ENCODE measurements around the gene GNB3. TPM values are rescaled to one million over a fixed set of nuclear protein-coding genes. Genes with fewer than 3 reads are reported as not detected.
"Not testable (repeated sequence)": the region's sequence is repeated elsewhere in the genome, so short reads cannot be mapped to it uniquely, and the experiment has no call there.

Gene GNB3
- total and polyA plus RNA-seq, 5 donors from 2014 or later: not detected

DNA sequence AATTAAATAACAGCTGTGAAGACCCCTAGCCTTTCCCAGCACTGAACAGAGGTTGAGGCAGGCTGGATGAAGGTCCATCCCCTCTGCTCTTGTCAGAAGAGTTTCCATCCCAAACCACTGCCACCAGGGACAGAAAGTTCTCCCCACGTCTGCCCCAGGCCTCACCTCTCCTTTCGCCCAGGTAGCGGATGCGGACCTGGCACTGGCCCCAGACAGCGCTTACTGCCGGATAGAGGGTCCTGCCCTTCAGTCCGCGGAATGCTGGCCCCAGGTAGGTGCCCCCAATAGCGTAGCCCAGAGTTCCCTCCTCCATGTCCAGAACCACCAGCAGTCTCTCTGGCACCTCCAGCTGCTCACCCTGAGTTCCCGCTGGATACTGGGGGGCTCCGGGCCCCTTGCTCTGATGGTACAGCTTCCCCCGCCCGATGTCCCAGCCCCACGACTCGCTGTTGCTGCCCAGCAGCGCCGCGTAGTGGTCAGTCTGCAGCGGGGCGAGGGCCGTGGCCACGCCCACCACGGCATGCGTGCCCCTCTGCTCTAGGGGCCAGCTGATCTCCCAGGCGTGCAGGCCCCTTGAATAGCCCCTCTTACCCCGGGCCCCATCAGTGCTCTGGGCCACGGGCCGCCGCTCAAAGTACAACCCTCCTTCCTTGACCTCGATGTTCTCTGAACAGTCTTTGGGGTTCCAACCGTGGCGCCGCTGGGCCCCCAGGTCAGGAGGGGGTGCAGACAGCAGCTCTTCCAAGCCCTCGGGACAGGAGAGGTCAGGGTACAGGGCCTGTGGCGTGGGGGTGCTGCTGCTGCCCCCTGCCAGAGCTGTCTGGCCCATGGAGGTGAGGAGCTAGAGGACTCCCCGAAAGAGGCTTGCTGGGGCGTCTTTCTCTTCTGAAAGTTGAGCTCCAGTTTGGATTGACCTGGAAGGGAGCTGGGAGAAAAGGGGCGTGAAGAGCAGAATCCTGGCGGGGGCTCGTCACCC is 31.6 kb downstream of the GNB3 start:
- H3K27ac Mint-ChIP-seq: peak overlapping the region; percentile 32 to 92 (median 88)
- H3K4me3 Mint-ChIP-seq: peak overlapping the region; percentile 90 to 96 (median 94)
- Histone ChIP-seq H3K4me1 (ENCODE audit: control insufficient read depth, insufficient read depth, low read length, poor library complexity, severe bottlenecking) (peaks cover 54% of the 10 kb centered on the region), H3K9me3 (ENCODE audit: control insufficient read depth in 2 of 2, low read length in 2 of 2) (no peaks in the 10 kb centered on the region), H3K27ac (ENCODE audit: insufficient read depth, low read length, poor library complexity, severe bottlenecking) (peak overlapping the region; percentile 85), H3K36me3 (ENCODE audit: control insufficient read depth, insufficient read depth, low read length) (peaks cover 8% of the 10 kb centered on the region), H3K27me3 (ENCODE audit: control insufficient read depth, insufficient read depth, low read length) (no peaks in the 10 kb centered on the region), H3K4me3 (ENCODE audit: low read depth, low read length) (peak overlapping the region; percentile 75)
- DNase-seq: peak; percentile 76 to 86 (median 83)
- H3K36me3 Mint-ChIP-seq: peaks cover 14% of the 10 kb centered on the region
- peak; percentile 34 to 40 for ATAC-seq (ENCODE audit: low read depth in 2 of 2)
- H3K4me1 Mint-ChIP-seq: peaks cover 7 to 66% (median 40%) of the 10 kb centered on the region in 4 donors
- H3K27me3 Mint-ChIP-seq: no peaks in the 10 kb centered on the region
- no peaks in the 10 kb centered on the region for H3K9me3 Mint-ChIP-seq

DNA sequence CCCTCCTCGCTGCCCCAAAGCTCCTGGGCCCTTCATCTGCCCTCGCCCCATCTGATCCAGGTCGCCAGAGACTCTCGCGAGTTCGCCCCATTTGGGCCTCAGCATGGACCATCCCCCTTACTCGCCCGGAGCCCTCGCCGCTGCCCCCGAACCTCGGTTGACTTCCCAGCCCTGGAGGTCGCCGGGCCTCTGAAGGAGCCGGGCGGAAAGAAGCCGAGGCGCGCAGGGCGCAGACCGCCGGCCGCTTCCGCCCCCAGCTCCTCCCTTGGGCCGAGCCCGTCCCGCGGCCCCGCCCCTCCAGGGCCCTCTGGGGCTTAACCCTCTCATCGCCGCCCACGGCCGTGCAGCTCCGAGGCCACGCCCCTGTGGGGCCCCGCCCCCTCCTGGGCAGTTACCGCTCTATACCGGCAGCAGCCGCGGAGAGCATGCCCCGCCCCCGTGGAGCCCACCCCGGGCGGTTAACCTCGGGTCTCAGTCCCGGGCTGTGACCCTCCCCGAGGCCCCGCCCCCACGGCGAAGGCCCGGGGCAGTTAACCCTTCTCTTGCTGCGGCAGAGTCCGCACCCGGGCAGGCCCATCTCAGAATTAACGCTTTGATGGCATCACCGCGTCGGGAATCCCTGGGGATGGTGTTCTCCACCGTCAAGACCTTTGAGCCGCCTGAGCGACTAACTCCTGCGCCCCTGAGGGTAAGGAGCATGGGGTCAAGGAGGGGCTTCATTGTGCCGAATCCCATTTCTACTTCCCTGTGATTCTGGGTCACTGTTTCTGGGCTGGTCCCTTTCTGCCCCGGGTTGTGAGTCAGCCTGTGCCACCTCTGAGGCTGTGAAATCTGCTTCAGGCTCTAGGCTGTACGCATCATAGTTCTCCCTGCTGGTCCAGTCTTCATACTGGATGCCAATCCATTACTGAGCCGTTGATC is 32.6 kb downstream of the GNB3 start, which contains the start of gene SPSB2:
Gene SPSB2, minus strand, starts transcription at position 210 of the 921 bp plus-strand sequence. CDS start 402 bp downstream, outside the sequence.
- peak within 1 kb of the TSS; percentile 32 to 92 (median 90) for H3K27ac Mint-ChIP-seq
- ATAC-seq (ENCODE audit: low read depth in 2 of 2): peak; percentile 91 to 93
- DNase-seq: peak; percentile 98 to 99 (median 98)
- peak within 1 kb of the TSS; percentile 90 to 96 (median 94) for H3K4me3 Mint-ChIP-seq
- Histone ChIP-seq H3K4me3 (ENCODE audit: low read depth, low read length) (peak within 1 kb of the TSS; percentile 85), H3K4me1 (ENCODE audit: control insufficient read depth, insufficient read depth, low read length, poor library complexity, severe bottlenecking) (peaks cover 50% of the 10 kb centered on the region), H3K27me3 (ENCODE audit: control insufficient read depth, insufficient read depth, low read length) (no peaks in the 10 kb centered on the region), H3K36me3 (ENCODE audit: control insufficient read depth, insufficient read depth, low read length) (peaks cover 8% of the 10 kb centered on the region), H3K27ac (ENCODE audit: insufficient read depth, low read length, poor library complexity, severe bottlenecking) (peak within 1 kb of the TSS; percentile 85), H3K9me3 (ENCODE audit: control insufficient read depth in 2 of 2, low read length in 2 of 2) (no peaks in the 10 kb centered on the region)
- no peaks in the 10 kb centered on the region for H3K27me3 Mint-ChIP-seq
- H3K9me3 Mint-ChIP-seq: no peaks in the 10 kb centered on the region
- H3K36me3 Mint-ChIP-seq: peaks cover 14% of the 10 kb centered on the region
- H3K4me1 Mint-ChIP-seq: peaks cover 9 to 62% (median 37%) of the 10 kb centered on the region in 4 donors

DNA sequence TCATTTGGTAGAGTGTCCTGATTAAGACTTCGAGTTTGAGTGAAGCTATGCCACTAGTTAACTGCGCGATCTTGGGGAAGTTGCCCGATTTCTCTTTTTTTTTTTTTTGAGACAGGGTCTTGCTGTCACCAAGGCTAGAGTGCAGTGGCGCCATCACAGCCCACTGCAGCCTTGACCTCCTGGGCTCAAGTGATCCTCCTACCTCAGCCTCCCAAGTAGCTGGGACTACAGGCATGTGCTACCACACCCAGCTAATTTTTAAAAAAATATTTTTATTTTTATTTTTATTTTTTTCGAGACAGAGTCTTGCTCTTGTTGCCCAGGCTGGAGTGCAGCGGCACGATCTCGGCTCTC is 33.3 kb downstream of the GNB3 start:
- H3K9me3 Mint-ChIP-seq; H3K9me3 ChIP-seq (ENCODE audit: control insufficient read depth in 2 of 2, low read length in 2 of 2); ATAC-seq (ENCODE audit: low read depth in 2 of 2); H3K27me3 Mint-ChIP-seq; DNase-seq; H3K27me3 ChIP-seq (ENCODE audit: control insufficient read depth, insufficient read depth, low read length); H3K36me3 ChIP-seq (ENCODE audit: control insufficient read depth, insufficient read depth, low read length): not testable (repeated sequence)
- Histone ChIP-seq H3K4me1 (ENCODE audit: control insufficient read depth, insufficient read depth, low read length, poor library complexity, severe bottlenecking) (peaks cover 44% of the 10 kb centered on the region), H3K27ac (ENCODE audit: insufficient read depth, low read length, poor library complexity, severe bottlenecking) (peak overlapping the region; percentile 74), H3K4me3 (ENCODE audit: low read depth, low read length) (peak overlapping the region; percentile 85)
- Mint-ChIP-seq H3K4me3 (peak overlapping the region; percentile 90 to 96 (median 94)), H3K36me3 (peaks cover 14% of the 10 kb centered on the region), H3K27ac (peak overlapping the region; percentile 14 to 90 (median 84)), H3K4me1 (peaks cover 9 to 55% (median 31%) of the 10 kb centered on the region in 4 donors)

DNA sequence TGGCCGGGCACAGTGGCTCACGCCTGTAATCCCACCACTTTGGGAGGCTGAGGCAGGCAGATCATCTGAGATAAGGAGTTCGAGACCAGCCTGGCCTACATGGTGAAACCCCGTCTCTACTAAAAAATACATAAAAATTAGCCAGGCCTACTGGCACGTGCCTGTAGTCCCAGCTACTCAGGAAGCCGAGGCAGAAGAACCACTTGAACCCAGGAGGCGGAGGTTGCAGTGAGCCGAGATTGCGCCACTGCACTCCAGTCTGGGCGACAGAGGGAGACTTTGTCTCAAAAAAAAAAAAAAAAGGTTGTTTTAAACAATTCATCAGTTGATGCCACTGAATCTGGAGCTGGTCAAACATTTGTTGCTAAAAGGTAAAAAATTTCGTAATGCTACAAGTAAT is 39.1 kb downstream of the GNB3 start:
- ATAC-seq (ENCODE audit: low read depth in 2 of 2); H3K4me1 Mint-ChIP-seq; H3K4me3 Mint-ChIP-seq; H3K36me3 Mint-ChIP-seq; H3K27me3 ChIP-seq (ENCODE audit: control insufficient read depth, insufficient read depth, low read length); H3K36me3 ChIP-seq (ENCODE audit: control insufficient read depth, insufficient read depth, low read length); H3K27ac Mint-ChIP-seq; H3K4me3 ChIP-seq (ENCODE audit: low read depth, low read length); DNase-seq; H3K27ac ChIP-seq (ENCODE audit: insufficient read depth, low read length, poor library complexity, severe bottlenecking); H3K4me1 ChIP-seq (ENCODE audit: control insufficient read depth, insufficient read depth, low read length, poor library complexity, severe bottlenecking); H3K27me3 Mint-ChIP-seq; H3K9me3 Mint-ChIP-seq; H3K9me3 ChIP-seq (ENCODE audit: control insufficient read depth in 2 of 2, low read length in 2 of 2): not testable (repeated sequence)

DNA sequence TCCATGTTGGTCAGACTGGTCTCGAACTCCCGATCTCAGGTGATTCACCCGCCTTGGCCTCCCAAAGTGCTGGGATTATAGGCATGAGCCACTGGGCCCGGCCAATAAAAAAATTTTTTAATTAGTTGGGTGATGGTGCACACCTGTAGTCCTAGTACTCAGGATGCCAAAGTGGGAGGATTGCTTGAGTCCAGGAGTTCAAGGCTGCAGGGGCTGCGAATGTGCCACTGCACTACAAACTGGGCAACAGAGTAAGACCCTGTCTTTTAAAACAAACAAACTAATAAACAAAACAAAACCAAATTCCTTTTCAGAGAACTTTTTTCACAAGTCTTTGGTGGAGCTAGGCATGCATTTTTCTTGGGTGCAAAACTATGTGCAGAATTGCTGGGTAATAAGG is 42.5 kb downstream of the GNB3 start:
- no peak for DNase-seq
- no peaks in the 10 kb centered on the region for H3K9me3 ChIP-seq (ENCODE audit: control insufficient read depth in 2 of 2, low read length in 2 of 2)
- H3K27me3 ChIP-seq (ENCODE audit: control insufficient read depth, insufficient read depth, low read length): no peaks in the 10 kb centered on the region
- H3K9me3 Mint-ChIP-seq: no peaks in the 10 kb centered on the region
- H3K36me3 ChIP-seq (ENCODE audit: control insufficient read depth, insufficient read depth, low read length): peaks cover 6% of the 10 kb centered on the region
- H3K27me3 Mint-ChIP-seq: no peaks in the 10 kb centered on the region
- H3K4me1 ChIP-seq (ENCODE audit: control insufficient read depth, insufficient read depth, low read length, poor library complexity, severe bottlenecking): no peaks in the 10 kb centered on the region
- peaks cover 0 to 5% (median 0%) of the 10 kb centered on the region in 4 donors for H3K4me1 Mint-ChIP-seq
- H3K36me3 Mint-ChIP-seq: peaks cover 7% of the 10 kb centered on the region
- no peak for ATAC-seq (ENCODE audit: low read depth in 2 of 2)
- no peak overlapping the region for H3K27ac Mint-ChIP-seq
- H3K4me3 Mint-ChIP-seq: no peak overlapping the region
- no peak overlapping the region for H3K4me3 ChIP-seq (ENCODE audit: low read depth, low read length)
- H3K27ac ChIP-seq (ENCODE audit: insufficient read depth, low read length, poor library complexity, severe bottlenecking): no peak overlapping the region

DNA sequence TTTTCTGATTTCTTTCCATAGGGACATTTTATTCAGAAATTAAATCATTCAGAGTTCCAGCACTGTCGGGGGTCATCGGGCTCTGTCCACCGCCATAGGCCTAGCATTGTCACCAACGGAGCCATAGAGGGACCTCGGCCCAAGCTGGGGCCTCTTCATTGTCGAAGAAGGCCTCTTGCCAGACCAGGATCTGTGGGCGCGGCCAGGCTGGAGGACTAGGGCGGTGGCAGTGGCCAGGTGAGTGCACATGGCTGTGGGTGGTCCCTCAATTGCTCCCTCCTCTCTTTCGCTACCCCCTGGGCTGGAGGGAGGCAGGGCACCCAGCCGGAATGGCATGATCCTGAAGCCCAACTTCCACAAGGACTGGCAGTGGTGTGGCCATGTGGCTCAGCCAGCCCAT is 43.0 kb downstream of the GNB3 start:
- no peaks in the 10 kb centered on the region for H3K27me3 Mint-ChIP-seq
- H3K27ac Mint-ChIP-seq: no peak overlapping the region
- H3K4me3 Mint-ChIP-seq: no peak overlapping the region
- Histone ChIP-seq H3K27me3 (ENCODE audit: control insufficient read depth, insufficient read depth, low read length) (no peaks in the 10 kb centered on the region), H3K9me3 (ENCODE audit: control insufficient read depth in 2 of 2, low read length in 2 of 2) (no peaks in the 10 kb centered on the region), H3K4me3 (ENCODE audit: low read depth, low read length) (no peak overlapping the region), H3K27ac (ENCODE audit: insufficient read depth, low read length, poor library complexity, severe bottlenecking) (no peak overlapping the region), H3K4me1 (ENCODE audit: control insufficient read depth, insufficient read depth, low read length, poor library complexity, severe bottlenecking) (no peaks in the 10 kb centered on the region), H3K36me3 (ENCODE audit: control insufficient read depth, insufficient read depth, low read length) (peaks cover 6% of the 10 kb centered on the region)
- H3K36me3 Mint-ChIP-seq: peaks cover 7% of the 10 kb centered on the region
- no peak for ATAC-seq (ENCODE audit: low read depth in 2 of 2)
- H3K9me3 Mint-ChIP-seq: no peaks in the 10 kb centered on the region
- H3K4me1 Mint-ChIP-seq: peaks cover 0 to 5% (median 0%) of the 10 kb centered on the region in 4 donors
- DNase-seq: no peak

DNA sequence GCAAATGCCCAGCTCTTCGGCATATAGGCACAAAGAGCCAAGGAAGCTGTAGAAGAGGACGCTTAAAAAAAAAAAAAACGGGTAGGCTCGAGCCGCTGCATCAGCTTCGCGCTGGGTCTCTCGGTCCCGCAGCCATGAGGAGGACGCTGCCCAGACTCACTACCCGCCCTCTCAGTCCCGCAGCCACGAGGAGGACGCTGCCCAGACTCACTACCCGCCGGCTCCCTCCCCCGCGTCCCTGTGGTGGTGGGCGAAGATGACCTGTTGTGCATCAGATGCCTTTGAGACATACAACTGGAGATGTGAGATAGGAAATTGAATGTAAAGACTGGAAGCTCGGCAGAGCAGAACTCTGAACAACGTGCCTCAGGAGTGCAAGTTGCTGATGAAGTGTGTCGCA is 43.8 kb downstream of the GNB3 start:
- no peak overlapping the region for H3K27ac Mint-ChIP-seq
- Histone ChIP-seq H3K36me3 (ENCODE audit: control insufficient read depth, insufficient read depth, low read length) (peaks cover 6% of the 10 kb centered on the region), H3K4me3 (ENCODE audit: low read depth, low read length) (no peak overlapping the region), H3K27ac (ENCODE audit: insufficient read depth, low read length, poor library complexity, severe bottlenecking) (no peak overlapping the region), H3K4me1 (ENCODE audit: control insufficient read depth, insufficient read depth, low read length, poor library complexity, severe bottlenecking) (no peaks in the 10 kb centered on the region), H3K9me3 (ENCODE audit: control insufficient read depth in 2 of 2, low read length in 2 of 2) (no peaks in the 10 kb centered on the region), H3K27me3 (ENCODE audit: control insufficient read depth, insufficient read depth, low read length) (no peaks in the 10 kb centered on the region)
- no peak overlapping the region for H3K4me3 Mint-ChIP-seq
- DNase-seq (no peak), ATAC-seq (ENCODE audit: low read depth in 2 of 2) (no peak)
- H3K9me3 Mint-ChIP-seq: no peaks in the 10 kb centered on the region
- H3K36me3 Mint-ChIP-seq: peaks cover 7% of the 10 kb centered on the region
- peaks cover 0 to 5% (median 0%) of the 10 kb centered on the region in 4 donors for H3K4me1 Mint-ChIP-seq
- no peaks in the 10 kb centered on the region for H3K27me3 Mint-ChIP-seq

Measured in CD4-positive, CD25-positive, alpha-beta regulatory T cell (primary cell).